ENCODE data around the gene KRT85.

Gene KRT85

GRCh38 chr12:52369211-52369610 lies 1.9 kb upstream of the KRT85 start:
- no peak for DNase-seq (ENCODE audit: extremely low read depth in 1 of 2, low read depth in 1 of 2)

GRCh38 chr12:52368508-52368907 lies 1.2 kb upstream of the KRT85 start:
- no peak for DNase-seq (ENCODE audit: extremely low read depth in 1 of 2, low read depth in 1 of 2)

GRCh38 chr12:52367876-52368275 lies 595 bp upstream of the KRT85 start:
- no peak for DNase-seq (ENCODE audit: extremely low read depth in 1 of 2, low read depth in 1 of 2)

- DNase-seq (ENCODE audit: extremely low read depth in 1 of 2, low read depth in 1 of 2), result no peak
These were observed 2.3 kb downstream of the KRT85 start for GRCh38 chr12:52364901-52365489.

- no peak for DNase-seq (ENCODE audit: extremely low read depth in 1 of 2, low read depth in 1 of 2)
These were observed 3.2 kb downstream of the KRT85 start for GRCh38 chr12:52364061-52364460.

- no peak for DNase-seq (ENCODE audit: extremely low read depth in 1 of 2, low read depth in 1 of 2)
These were observed 4.1 kb downstream of the KRT85 start for GRCh38 chr12:52363111-52363679.

GRCh38 chr12:52362118-52362726 lies 5.1 kb downstream of the KRT85 start:
- no peak for DNase-seq (ENCODE audit: extremely low read depth in 1 of 2, low read depth in 1 of 2)

- no peak for DNase-seq (ENCODE audit: extremely low read depth in 1 of 2, low read depth in 1 of 2)
These were observed 5.7 kb downstream of the KRT85 start for GRCh38 chr12:52361553-52361952.

- DNase-seq (ENCODE audit: extremely low read depth in 1 of 2, low read depth in 1 of 2), result no peak
These were observed 6.5 kb downstream of the KRT85 start for GRCh38 chr12:52360663-52361271.

GRCh38 chr12:52360106-52360662 lies 7.1 kb downstream of the KRT85 start:
- no peak for DNase-seq (ENCODE audit: extremely low read depth in 1 of 2, low read depth in 1 of 2)

- no peak for DNase-seq (ENCODE audit: extremely low read depth in 1 of 2, low read depth in 1 of 2)
These were observed 7.6 kb downstream of the KRT85 start for GRCh38 chr12:52359621-52360061.

GRCh38 chr12:52358575-52359350 lies 8.5 kb downstream of the KRT85 start:
- no peak for DNase-seq (ENCODE audit: extremely low read depth in 1 of 2, low read depth in 1 of 2)

- no peak for DNase-seq (ENCODE audit: extremely low read depth in 1 of 2, low read depth in 1 of 2)
These were observed 10.3 kb downstream of the KRT85 start for GRCh38 chr12:52356762-52357580.

GRCh38 chr12:52356031-52356761 lies 11.1 kb downstream of the KRT85 start:
- DNase-seq (ENCODE audit: extremely low read depth in 1 of 2, low read depth in 1 of 2), result no peak

- DNase-seq (ENCODE audit: extremely low read depth in 1 of 2, low read depth in 1 of 2), result no peak
These were observed 12.1 kb downstream of the KRT85 start for GRCh38 chr12:52355176-52355575.

GRCh38 chr12:52354200-52354599 lies 13.1 kb downstream of the KRT85 start:
- DNase-seq (ENCODE audit: extremely low read depth in 1 of 2, low read depth in 1 of 2), result no peak

GRCh38 chr12:52353766-52354165 lies 13.5 kb downstream of the KRT85 start:
- DNase-seq (ENCODE audit: extremely low read depth in 1 of 2, low read depth in 1 of 2), result no peak

GRCh38 chr12:52352951-52353350 lies 14.3 kb downstream of the KRT85 start:
- no peak for DNase-seq (ENCODE audit: extremely low read depth in 1 of 2, low read depth in 1 of 2)

Data from activated CD8-positive, alpha-beta memory T cell treated with anti-CD3 and anti-CD28 coated beads for 1 hour (primary cell).